HTERT RPE-1 (cell line): Measurements from ENCODE around the gene CBX4.

Experiments used
- in situ Hi-C: fragments of 300-500 bp; cut with MboI; formaldehyde crosslinking; loops from 4 replicates; pipeline ENCODE4 v1.14.3; 2020; ENCODE audit warnings: low sequenced_read_pairs

The CBX4 gene

DNA sequence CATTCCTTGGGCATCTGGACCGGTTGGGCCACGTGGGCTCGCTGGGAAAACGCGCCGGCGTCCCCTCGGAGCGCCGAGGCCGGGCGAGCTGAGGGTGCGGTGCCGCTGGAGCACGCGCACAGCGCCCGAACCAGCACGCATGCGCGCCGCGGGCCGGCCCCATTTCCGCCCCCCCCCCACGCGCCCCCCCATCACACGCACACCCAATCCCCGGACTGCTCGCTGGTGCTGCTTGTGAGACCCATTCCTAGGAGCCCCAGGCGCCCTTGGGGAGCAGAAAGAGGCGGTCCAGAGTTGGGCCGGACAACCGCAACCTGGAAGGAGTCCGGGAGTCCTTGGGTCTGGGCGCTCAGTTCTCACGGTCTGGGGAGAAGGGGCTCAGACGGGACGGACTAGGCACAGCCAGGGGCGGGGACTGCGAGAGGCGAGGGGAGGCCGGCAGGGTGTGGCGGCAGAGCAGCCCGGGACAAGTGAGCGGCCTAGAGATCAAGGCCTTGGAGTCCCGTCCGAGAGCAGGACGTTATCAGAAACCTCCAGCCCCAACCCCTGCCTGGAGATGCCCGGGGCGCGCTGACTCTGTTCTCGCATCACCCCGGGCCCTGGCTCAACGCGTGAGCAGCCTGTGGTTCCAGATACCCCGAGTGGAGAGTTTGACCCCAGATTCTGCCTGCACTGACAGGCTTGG, 36.4 kb downstream of the CBX4 start:
- in situ Hi-C loops = no loop called here

DNA sequence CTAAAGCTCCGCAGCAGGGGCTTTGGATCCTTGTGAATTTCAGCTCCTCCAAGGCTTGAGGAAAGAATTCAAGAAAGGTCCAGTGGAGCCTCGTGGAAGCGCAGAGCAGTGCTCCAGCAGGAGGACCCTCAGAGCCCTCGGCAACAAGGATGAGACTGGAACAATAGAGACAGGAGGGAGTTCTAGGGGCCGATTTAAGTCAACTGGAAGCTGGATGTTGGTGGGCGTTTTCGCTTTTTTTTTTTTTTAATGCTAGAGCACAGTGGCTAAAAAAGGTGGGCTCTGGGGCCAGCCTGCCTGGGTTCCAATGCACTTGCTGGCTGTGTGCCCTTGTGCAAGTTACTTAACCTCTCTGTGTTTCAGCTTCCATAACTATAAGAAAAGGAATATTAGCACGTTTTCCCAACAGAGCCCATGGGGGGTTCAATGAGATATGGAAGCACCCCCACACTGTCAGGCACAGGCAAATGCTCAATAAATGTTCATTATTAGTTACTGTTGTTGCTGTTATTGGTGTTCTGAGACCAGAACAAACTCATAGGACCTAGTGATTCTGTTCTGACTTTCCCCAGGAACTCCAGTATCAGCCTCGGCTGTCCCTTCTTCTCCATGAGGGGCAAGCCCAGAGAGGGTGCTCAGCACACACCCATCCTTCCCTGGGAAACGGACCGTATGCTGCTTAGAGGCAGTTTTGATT, 37.1 kb downstream of the CBX4 start:
- in situ Hi-C loops = no loop called here

DNA sequence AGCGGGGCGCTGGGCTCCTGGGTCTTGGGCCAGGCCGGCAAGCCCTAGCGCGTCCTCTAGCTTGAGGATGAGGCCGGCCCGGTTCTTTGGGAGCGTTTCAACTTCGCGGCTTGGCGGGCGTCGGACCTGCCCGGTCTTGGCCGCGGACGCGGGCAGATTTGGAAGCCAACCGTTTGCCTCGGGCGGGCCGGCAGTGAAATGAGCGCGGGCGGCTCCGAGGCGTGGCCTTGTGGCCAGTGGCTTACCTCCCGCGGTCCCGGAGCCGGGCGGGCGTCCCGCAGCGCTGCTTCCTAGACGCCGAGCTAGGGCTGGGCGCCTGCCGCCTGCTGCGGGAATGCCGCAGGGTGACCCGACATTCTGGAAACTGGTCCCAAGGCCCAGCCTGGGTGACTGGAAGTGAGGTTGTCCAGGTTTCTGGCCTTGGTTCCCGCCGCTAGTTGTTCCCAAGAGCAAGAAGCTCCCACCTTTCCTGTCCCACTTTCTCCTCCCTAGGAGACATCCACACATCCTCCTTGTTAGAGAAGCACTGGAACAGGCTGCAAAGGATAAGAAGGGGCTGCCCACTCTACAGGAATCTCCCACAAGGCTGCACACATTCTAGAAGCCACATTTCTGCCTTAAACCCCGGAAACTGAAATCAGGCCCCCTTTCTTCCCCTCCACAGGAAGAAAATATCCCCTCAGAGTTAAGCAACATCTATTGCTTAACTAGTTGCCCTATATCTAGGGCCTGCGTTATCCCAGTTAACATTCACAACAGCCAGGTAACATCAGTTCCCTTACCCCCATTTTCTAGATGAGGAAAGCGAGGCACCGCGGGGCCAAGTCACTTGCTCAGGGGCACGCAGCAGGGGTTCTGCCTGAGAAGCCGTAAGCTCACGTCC, 37.8 kb downstream of the CBX4 start:
- in situ Hi-C loops = no loop called here

DNA sequence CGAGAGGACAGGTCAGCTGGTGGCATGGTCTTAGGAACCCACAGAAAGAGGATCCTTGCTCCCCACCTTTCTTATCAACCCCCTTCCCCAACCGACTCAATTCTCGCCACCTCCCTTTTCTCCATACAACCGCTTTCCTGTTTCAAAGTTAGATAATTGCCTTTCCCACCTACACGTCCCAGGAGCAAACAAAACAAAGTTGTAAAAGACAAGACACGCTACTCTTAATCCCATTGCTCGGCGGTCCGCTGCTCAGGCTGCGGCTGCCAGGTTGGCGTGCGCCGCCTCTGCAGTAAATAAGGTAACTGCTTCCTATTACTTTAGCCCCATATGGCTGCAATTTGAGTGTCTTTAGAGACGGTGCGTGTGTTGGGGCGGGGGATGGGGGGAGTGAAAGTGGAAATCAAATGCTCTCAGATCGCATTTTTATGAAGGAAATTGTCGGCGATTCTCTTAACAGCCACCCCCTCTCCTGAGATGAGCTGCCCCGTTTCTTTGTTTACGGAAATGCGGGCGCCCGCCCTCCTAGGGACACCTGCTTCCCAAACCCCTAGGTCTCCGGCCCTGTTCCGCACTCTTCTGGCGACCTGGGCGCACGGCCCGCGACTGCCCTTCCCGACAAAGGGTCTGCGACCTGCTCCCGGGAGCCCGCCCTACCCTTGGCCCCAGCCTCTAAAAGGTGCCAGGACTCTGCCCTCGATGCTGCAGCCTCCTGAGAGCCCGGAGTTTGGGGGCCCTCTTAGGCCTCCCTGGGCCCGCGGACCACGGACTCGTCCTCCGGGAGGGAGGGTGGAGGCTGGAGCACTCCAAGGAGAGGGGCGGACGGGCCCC, 38.7 kb downstream of the CBX4 start:
- in situ Hi-C loops = no loop called here

DNA sequence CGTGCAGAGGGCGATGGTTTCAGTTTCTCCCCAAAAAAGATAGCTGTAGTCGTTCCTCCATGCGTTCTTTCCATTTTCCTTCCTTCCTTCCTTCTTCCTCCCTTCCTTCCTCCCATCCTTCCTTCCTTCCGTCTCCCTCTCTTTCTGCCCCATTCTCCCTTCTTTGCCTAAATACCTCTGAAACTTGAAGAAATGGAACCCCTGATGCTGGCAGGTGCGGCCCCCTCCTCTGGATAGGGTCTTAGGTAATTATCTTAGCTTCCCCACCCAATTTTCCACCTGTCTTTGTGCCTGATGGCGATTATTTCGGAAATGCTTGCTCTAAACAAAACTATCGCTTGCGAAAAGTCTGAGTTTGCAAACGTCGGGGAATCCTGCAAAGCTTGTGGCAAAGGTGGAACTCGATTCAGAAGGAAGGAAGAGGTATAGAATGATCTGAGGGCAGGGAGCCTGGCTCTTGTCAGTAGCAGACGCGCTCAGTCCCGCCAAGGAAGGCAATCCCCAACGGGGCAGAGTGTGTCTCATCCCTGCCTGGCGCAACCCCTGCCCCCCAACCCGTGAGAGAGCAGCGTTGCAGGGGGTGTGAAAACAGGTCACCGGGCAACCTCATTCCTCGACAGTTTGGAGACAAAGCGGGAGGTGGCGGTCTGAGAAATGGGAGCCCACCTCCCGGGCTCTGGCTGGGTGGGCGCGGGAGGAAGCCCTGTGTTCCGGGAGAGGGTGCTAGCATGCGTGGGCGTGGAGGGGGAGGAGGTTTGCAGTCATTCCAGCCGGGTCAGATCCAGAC, 39.5 kb downstream of the CBX4 start:
- in situ Hi-C loops = no loop called here

DNA sequence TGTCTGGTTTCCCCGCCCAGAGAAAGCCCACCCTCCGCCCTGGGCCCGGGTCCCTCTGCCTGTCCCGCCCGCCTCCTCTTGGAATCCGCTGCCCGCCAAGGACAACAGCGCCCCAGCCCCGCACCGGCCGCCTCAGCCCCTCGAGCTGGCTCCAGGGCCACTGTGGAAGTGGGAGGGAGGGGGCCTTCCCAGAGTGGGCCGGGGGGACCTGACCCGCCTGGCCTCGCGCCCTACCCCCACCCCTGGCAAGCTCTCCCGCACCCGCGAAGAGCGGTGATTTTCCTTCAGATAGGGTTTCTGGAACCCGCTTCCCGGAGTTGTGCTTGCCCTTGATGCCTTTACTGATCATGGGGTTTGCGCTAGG, 40.1 kb downstream of the CBX4 start:
- in situ Hi-C loops = no loop called here

DNA sequence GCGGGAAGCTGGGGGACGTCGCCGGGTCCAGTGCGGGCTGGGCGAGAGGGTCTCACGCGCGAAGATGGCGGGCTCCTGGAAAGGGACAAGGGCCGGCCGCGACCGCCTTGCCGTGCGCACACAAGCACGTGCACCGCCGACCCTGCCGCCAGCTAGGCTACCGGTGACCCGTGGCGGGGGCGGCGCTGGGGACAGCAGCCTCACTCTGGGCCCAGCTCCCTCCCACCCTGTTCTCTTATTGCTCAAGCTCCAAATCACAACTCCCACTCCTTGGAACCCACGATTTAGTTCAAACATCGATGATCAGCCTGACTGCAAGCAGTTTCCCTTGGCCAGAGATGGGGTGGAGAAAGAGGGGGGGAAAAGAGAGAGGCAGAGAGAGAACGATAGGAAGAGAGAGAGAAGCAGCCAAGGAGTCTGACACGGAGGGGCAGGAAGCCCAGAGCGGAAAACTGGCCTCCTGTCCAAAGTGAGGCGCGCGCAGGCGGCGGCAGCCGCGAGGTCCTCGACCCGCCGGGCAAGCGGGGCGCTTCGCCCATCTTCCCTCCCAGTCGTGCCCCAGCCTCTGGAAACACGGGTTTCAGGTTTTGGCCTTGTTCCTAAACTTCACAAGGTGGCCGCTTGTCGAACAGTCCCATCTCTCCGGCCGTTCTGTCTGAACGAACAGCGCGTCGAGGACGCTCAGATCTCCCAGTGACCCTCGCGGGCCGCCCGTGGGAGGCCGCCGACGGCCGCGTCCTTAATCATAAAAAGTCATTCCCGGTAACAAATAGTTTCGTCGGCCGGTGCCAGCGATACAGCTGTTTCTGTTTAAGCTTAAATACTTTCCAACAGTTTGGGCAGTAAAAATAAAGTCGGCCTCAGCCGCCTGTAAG, 40.7 kb downstream of the CBX4 start:
- in situ Hi-C loops = no loop called here

DNA sequence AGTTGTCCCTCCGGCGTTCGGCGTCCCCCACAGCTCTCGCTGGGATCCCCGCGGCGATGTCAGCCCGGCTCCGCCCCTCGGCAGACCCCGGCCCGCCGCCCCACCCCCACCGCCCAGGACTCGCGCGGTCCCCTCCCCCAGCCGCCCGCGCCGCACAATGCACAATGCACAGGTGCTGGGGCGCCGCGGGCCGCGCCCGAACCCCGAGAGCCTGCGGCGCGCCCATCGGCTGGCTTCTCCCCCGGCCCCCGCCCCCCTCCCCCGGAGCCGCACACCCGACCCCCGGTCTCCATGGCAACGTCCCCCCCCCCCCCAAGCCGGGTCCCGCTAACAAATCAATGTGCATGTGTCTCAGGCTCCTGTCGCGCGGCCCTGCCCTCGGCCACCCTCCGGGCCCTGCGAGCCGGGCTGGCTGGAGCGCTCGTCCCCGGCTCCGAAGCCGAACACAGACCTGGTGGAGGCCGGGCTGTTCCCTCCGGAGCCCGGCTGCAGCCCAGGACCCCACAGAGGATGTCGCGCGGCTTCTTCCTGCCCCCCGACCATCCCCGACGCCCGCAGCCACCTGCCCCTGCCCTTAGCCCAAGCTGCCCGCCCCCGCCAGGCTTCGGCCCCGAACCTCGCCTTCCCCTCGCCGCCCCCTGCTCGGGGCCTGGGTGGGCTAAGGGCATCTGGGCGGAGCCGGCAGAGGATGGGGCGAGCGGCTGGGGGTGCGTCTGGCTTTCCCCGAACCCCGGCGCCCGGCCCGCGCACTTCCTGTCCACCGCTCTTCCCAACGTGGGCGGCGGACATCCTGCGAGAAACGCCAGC, 41.5 kb downstream of the CBX4 start:
- in situ Hi-C loops = no loop called here

DNA sequence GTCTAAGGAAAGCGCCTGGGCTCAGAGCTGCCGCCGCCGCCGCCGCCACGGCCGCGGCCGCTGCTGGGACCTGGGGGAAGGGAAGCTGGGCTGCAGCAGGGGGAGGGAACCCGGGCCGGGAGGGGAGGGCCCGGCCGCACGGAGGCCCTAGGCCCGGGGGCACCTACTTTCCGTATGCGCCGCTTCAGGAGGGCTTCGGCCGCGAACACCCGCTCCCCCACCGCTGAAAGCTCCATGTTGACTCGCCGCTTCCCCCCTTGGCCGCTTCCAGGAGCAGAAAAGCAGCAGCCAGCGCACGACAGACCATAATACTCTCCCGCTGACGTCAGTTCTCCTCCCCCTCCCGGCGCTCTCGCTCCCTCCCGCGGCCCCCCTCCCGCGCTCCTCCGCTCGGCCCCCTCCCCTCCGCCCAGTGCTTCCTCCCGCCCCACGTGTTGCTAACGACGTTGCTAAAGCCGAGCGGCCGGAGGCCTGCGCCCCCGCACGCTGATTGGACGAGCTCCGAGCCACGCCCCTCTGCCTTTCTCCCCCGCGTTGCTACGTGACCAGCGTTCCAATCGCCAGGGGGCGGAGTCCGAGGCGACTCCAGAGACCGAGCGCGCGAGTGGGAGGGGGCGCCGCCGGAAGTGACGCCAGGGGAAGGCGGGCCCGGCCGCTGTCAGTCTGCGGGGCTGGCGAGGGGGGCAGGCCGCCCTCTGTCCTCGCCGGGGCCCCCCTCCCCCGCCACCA, 42.3 kb downstream of the CBX4 start, which contains the start of gene CBX8:
Gene CBX8 (minus strand): TSS at position 315 of the 729 bp plus-strand sequence. CDS start 79 bp downstream, at position 236.
- in situ Hi-C loops = no loop called here

DNA sequence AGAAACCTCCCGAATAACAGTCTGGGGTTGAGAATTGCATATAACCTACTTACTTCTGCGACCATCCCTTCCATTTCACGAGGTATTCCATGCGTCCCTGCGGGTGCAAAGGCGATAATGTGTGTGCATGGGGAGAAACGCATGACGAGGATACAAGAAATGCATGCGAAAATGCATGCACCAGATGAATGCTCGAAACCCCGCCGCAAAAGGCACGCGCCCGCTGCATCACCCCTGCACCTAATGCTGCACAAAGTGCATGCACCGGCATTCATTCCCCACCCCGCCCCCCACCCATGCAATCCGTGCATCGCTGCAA, 42.8 kb downstream of the CBX4 start:
- in situ Hi-C loops = no loop called here

DNA sequence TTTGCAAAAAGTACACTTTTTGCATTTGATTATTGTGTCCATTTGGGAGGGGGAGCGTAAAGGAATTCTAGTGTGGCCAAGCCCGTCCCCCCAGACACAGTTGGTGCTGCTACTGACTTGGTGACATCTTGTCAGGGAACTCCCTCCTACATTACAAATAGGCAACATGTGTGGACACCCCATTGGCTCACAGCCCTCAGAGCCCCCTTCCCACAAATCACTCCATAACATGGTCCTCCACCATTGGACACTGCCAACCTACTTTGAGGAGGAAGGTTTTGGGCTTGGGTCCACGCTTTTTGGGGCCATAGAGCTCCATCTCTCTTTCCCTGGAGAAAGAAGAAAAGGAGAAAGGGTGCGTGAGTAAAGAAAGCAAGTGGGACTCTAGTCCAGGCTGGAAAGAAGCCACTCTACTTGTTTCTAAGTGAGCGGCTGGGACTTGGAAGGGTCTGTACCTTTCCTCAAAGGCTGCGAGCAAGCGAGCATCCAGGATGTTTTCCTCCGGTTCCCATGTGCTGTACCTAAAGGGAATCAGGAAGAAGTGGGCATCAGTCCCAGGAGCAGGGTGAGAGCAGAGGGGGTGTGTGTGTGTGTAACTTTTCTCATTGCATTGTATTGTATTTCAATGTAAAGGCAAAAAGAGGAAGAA, 43.3 kb downstream of the CBX4 start:
- in situ Hi-C loops = no loop called here

DNA sequence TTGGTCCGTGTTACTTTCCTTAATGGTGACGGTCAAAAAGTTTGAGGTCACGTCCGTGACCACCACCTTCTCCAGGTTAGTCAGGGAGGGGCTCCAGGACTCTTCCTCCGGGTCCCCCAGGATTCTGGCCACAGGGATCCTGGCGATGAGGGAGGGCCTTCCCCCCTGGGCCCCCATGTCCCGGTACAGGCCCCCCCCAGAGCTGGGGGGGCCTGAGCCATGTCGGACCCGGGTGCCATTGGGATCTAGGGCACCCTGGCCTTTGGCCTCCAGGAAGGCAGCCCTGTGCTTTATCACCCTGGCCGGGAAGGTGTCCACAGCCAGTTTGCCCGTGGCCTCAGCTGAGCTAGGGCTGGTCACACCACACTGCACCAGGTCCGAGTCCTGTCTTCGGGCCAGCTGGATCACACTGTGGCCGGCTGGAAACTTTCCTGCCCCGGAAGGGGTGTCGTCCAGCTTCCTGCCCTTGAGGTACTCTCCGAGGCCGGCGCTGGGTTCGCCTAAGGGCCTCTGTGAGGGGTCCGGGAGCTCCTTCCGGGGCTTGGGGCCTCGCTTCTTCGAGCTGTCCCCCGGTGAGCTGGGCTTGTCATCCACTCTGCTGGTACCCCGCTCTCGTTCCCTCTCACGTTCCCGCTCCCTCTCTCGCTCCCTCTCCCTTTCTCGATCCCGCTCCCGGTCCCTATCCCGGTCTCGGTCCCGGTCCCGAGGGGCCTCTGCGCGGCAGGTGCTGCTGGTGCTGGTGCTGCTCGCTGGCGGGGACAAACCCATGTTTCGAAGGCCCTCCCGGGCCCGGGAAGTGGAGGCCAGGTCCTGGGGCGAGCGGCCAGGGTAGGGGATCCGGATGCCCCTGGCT, 44.4 kb downstream of the CBX4 start:
- in situ Hi-C loops = no loop called here

DNA sequence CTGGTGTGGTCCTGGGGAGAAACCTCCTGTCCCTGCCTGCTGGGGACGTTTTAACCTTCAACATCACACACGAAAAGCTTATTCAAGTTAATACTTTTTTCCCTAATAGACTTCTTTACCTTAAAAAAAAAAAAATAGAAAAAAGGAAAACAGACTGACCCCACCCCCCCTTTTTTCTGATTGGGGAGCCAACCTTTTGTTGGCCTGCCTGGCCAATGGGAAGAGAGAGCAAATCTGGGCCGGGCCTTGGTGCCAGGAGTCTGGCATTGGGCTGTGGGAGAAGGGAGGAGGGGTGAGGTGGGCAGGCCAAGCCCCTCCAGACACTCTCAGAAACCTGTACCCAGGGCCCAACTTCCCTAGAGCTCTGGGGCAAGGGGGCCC, 45.3 kb downstream of the CBX4 start:
- in situ Hi-C loops = no loop called here

DNA sequence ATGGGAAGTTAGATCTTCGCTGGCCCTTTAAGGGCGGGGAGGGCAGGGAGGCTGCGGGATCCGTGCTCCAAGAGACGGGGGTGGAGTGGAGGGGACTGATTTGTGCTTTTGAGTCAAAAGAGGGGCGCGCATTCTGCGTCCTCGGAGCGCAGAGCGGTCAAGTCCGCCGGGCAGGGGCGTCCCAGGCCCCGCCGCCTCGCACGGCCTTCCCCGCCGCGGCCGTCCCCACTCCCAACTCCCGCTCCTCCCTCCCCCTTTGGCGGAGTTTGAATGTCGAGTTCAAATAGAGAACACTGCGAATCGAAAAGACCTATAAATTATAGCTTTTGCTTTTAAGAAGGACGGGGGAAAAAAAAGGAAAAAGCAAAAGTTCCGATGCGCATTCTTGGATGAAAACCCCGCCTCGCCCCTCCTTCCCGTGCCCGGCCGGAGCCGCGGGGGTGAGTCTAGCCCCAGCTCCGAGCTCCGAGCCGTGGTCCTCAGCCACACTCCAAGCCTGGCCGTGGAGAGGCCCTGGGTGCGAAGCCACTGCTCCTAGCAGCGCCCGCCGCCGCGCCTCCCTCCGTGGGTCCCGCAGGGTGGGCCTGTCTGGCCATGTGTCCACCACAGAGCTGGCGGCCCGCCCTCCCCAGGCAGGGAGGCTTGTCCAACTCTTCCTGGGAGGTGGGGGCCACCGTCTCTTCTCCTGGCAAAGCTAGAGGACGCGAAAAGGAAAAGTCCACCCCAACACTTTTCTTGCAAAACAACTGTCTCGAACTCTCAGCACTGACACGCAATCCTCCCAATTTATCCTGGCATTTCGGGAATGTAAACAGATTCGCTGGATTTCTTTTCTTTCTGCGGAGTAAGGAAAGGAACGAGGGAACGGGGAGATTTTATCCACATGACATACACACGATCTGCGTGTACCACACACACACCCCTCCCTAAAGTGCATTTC, 46.0 kb downstream of the CBX4 start:
- in situ Hi-C loops = no loop called here

DNA sequence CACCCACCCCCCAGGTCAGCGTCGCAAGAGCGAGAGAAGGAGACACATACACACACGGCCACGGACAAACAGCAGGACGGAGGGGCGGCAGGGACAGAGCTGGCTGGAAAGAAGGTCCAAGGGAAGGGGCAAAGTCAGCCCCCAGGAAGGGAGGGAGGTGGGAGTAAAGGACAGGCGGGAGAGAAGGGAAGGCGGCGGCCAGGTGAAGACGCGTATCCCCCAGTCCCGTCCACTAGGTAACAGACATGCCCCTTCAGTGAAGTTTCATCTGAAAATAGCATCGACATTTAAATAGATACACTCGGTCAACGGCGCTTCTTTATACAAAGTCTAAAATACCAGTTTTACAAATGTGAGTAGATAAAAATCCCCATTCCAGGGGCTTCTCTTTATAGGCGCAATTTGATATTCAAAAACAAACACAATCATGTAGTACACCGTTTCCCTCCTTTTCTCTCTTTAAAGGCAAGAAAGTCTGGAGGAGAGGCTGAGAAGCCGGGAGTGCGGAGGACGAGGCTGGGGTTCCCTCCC, 46.8 kb downstream of the CBX4 start:
- in situ Hi-C loops = no loop called here
